Skin epidermis (tissue), 12 donors: ENCODE results near the gene SOHLH2.

Source experiments
- H3K27ac ChIP-seq, 21 experiments: fragments of 200-600 bp; sonication (generic) in 11 of 21; one replicate each; pipeline ENCODE4 v1.5.0; 2020; ENCODE audit warnings: mild to moderate bottlenecking in 3 of 21, inconsistent platforms in 2 of 21, moderate library complexity in 2 of 21
- H3K4me3 ChIP-seq, 7 experiments: fragments of 200-600 bp; sonication (generic) in 2 of 7; one replicate each; pipeline ENCODE4 v1.5.0; 2020; ENCODE audit warnings: inconsistent platforms in 2 of 7, mild to moderate bottlenecking in 2 of 7, moderate library complexity in 1 of 7

Gene SOHLH2

GRCh38 chr13:36192166-36192565, 22.2 kb downstream of the SOHLH2 start:
- Histone ChIP-seq H3K27ac (no peak overlapping the region), H3K4me3 (no peak overlapping the region)

- no peak overlapping the region for H3K4me3 ChIP-seq
Measured at GRCh38 chr13:36190771-36191170, 23.6 kb downstream of the SOHLH2 start.

DNA sequence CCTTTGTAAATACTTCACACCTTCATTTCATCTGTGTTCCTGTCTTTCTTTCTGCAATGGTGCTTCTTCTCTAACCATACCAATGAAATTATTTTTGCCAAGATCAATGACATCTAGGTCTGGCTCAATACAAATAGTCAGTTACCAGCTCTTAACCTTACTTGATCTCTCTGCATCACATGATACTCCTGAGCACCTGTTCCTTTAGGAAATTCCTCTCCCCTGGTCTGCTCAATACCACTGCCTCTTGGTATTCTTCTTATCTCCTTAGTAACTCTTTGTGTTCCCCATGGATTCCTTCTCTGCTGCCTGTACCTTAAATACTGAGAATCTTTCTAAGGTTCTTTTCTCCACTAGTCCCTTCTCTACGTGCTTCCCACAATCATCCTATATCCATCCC, 25.9 kb downstream of the SOHLH2 start:
- Histone ChIP-seq H3K27ac (no peak overlapping the region), H3K4me3 (no peak overlapping the region)

More at GRCh38 chr13:36190771-36191170, 23.6 kb downstream of the SOHLH2 start:
- H3K27ac ChIP-seq, result no peak overlapping the region

GRCh38 chr13:36183901-36184300, 30.5 kb downstream of the SOHLH2 start:
- H3K4me3 ChIP-seq, result no peak overlapping the region
- H3K27ac ChIP-seq, result no peak overlapping the region

- H3K27ac ChIP-seq, result no peak overlapping the region
- H3K4me3 ChIP-seq, result no peak overlapping the region
Measured at GRCh38 chr13:36175621-36176020, 38.7 kb downstream of the SOHLH2 start.

GRCh38 chr13:36174923-36175322, 39.4 kb downstream of the SOHLH2 start:
- Histone ChIP-seq H3K4me3 (no peak overlapping the region), H3K27ac (no peak overlapping the region)

DNA sequence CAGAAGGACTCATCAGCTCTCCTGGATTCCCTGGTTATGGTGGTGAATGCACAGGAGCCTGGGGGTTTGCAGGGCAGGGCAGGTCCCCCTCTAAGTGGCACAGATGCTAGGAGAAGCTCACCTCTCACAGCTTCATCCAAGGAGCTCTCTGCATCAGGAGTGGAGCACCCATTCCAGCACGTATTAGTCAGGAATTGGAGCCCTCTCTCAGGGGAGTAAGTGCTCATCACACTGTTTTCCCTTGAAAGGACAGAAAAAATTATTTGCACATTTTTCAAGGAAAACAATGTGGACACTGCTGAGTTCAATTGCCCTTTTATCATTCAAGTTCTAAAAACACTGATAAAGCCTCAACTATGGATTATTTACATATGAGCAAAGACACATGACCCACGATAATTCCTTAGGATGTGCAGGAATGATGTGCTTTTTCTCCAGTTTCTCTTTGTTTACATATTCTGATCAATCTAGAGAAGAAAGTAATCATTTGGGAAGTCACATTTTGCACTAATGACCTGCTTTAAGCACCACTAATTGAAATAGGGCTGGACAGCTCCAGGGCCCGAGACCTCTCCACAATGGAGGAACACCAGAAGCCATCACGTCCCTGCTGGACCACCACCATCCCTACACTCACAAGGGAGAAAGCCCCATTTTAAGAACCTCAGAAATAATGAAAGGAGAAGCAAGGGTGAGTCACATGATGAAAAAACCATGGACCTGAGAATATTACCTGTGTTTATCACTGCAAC, 40.6 kb downstream of the SOHLH2 start:
- no peak overlapping the region for H3K27ac ChIP-seq
- no peak overlapping the region for H3K4me3 ChIP-seq

DNA sequence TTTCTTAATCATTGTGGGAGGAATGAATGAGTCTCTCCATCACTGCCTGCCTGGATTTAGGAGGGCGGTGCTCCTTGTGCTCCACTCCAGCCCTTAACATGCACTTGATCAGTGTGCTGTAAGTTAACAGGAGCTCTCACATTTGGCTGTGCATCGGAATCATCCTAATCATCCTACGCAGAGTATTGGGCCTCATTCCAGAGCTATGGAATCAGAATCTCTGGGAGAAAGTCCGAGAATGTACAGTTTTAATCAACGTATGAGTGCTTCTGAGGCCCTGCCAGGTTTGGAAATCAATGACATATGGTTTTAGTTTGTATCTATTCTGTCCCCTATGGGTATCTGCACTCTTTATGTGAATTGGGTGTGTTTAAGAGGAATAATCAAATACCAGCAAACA, 48.3 kb downstream of the SOHLH2 start:
- H3K27ac ChIP-seq, result no peak overlapping the region
- H3K4me3 ChIP-seq, result no peak overlapping the region

DNA sequence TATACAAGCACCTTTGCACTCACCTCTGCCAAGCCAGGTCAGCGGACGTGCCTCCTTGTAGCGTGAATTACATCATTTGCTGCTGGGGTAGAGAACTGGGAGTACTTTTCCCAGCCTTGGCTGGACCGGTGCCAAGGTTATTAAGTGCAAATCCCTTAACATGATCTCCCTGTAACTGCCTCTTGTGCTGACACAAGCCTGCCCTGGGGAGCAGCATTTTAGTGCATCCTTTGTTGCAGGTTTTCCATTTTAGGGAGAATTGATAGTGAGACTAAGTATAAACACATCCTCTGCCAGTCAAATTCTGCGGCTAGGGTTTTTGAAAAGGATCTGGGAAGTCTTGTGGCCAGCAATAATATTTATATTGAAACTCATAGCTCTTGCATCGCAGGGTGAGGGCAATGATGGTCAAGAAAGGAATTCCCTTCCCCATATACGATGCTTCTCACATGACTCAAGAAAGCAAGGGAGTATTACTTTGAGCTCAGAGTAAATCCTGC, 50.5 kb downstream of the SOHLH2 start:
- no peak overlapping the region for H3K27ac ChIP-seq
- no peak overlapping the region for H3K4me3 ChIP-seq

DNA sequence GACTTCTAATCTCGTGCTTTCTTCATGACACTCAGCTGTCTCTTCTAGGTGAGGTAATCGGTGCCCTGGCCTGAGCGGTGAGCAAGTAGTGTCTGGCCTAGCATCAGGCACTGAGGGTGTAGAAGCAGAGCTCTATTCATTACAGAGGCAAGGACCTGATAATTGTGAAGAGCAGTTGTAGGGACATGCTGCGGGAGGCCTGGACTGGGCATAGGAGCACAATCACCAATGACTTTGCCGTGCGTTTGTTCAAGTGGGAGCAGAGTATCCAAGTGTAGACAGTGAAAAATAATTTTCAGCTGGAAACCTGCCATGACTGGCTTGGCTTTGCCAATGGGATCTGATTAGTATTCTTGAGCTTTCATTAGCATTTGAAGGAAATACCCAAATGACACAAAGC, 51.1 kb downstream of the SOHLH2 start:
- Histone ChIP-seq H3K4me3 (no peak overlapping the region), H3K27ac (no peak overlapping the region)

DNA sequence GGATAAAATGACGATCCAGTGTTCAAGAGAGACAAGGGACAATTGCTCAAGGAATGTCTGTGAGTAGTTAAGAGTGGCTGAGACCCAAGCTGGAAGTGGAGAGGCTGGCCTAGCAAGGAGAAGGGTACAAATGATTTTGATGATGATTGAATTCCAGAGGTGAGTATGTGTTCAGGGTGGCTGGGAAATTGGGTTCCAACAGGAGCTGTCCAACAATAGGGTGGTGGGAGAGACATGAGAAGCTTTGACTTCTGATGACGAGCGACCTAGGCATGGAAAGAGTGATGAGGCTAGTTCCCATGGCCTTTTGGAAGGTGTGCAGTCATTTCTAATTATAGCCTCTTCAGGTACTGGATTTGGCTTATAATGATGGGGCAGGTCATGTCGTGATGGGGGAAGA, 54.1 kb downstream of the SOHLH2 start:
- H3K27ac ChIP-seq, result no peak overlapping the region
- no peak overlapping the region for H3K4me3 ChIP-seq

DNA sequence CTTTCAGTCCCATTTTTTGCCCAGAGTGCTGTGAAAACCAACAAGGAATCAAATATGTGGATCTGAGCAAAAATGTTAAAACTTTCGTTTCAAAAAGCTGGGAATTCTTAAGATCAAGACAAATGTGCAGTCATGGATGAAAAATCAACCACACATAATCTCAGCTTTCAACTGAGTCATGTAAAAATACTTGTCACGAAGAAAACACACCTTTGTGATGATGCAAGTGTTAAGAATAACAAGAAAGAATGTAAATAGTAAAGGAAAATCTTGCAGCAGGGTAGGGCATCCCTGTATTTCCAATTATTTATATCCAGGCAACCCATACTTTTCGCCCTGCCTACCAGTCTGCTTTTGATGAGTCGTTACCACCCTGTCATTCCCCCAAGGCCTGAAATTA, 55.7 kb downstream of the SOHLH2 start:
- Histone ChIP-seq H3K4me3 (no peak overlapping the region), H3K27ac (no peak overlapping the region)

DNA sequence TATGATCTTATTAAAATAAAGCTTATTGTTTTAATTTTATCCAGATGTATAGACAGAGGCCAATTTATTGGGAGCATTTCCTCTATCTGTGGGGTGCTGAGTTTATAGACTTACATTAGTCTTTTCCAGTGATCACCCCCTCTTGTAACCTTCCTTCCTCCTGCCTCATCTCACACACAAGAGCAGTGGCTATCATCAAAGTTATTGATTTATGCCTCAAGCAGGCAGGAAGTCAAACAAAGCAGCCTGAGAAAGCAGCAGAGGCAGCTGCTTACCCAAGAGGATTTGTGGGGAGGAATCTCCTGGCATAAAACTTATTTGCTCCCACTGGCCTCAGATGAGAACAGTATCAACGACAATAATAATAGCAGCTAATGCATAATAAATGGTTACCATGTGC, 56.9 kb downstream of the SOHLH2 start:
- H3K4me3 ChIP-seq, result no peak overlapping the region
- H3K27ac ChIP-seq, result no peak overlapping the region

- H3K4me3 ChIP-seq, result no peak overlapping the region
Measured at GRCh38 chr13:36154567-36155291, 59.6 kb downstream of the SOHLH2 start.

GRCh38 chr13:36151591-36151990, 62.8 kb downstream of the SOHLH2 start:
- no peak overlapping the region for H3K27ac ChIP-seq
- no peak overlapping the region for H3K4me3 ChIP-seq

More at GRCh38 chr13:36154567-36155291, 59.6 kb downstream of the SOHLH2 start:
- H3K27ac ChIP-seq, result no peak overlapping the region

DNA sequence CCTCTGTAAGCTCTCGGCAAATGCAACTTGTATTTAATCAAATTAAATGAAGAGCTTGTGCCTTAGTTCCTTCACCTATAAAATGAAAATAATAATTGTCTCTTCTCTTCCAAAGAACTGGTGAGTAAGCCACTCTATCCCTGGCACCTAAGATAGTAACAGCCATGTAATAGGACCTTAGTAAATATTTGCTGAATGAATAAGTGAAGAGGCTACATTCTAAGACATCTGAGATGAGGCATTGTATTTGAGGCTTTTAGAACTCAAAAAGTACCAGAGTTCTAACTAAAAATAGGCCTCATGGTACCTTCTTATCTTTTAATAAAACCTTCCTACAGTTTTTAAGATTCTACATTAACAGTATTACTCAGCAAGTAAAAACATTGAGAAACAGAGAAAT, 65.9 kb downstream of the SOHLH2 start:
- Histone ChIP-seq H3K27ac (no peak overlapping the region), H3K4me3 (no peak overlapping the region)

DNA sequence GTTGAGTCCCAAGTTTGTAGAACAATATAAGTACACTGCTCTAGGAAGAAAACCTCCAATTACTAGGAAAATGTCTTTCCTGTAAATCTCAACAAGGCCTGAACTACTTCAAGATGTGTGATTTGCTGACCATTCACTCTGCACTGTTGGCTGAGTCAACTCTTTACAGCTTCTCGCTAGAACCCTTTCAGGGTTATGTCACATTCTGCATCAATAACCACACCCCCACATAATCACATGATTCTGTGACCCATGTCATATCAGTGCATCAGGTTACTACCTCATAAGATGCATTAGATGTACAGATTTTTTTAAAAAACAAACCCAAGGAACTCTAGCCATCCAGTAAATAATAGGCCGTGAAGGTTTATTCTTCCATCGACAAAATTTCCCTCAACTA, 67.0 kb downstream of the SOHLH2 start:
- no peak overlapping the region for H3K27ac ChIP-seq
- no peak overlapping the region for H3K4me3 ChIP-seq

DNA sequence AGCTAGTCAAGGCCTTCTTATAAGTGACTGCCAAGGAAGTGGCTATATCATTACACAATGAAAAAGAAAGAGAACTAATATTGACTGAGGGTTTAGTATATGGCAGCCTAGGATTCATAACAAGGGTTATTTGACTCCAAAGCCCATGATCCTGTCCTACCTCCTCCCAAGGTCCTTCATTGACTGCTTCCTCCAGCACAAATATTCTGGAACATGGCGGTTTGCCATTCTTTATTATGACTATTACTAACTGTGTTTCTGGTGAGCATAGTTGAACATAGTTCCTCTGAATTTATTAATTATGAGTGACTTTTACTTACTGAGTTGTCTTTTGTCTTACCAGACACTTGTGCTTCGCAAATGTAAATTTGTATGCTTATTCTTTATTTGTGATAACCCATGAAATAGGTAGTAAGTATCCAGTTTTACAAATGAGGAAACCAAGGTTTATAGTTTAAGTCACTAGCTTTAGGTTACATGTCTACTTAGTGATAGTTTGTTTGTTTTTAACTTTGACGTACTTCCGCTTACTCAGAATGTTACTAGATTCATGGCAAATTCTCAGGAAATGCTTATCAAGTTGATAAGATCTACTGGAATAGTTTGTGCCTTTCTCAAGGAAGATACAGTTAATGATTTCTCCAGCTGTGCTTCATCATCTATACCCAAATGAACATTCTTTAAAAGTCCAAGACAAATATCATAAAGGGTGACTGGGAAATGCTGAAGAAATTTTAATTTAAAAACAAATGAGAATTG, 67.7 kb downstream of the SOHLH2 start:
- no peak overlapping the region for H3K27ac ChIP-seq
- H3K4me3 ChIP-seq, result no peak overlapping the region

GRCh38 chr13:36143738-36144137, 70.6 kb downstream of the SOHLH2 start:
- no peak overlapping the region for H3K27ac ChIP-seq
- no peak overlapping the region for H3K4me3 ChIP-seq

GRCh38 chr13:36142735-36143134, 71.6 kb downstream of the SOHLH2 start:
- H3K27ac ChIP-seq, result no peak overlapping the region
- no peak overlapping the region for H3K4me3 ChIP-seq

DNA sequence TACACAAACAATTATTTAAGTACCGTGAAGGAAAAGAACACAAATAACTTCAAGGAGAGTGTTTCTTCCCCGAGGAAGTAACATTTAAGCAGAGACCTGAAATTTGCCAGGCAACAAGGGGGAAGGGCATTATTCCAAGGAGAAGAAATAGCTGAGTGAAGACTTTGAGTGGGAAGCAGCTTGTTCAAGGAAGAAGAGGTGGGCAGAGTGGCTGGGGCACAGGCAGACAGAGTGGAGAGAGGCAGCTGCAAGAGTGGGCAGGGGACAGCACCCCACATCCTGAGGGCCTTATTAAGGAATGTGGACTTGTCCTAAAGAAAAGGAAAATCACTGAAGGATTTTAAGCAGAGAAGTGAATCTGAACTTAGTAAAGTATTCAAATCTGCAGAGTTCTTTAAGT, 78.5 kb downstream of the SOHLH2 start:
- Histone ChIP-seq H3K27ac (no peak overlapping the region), H3K4me3 (no peak overlapping the region)
